Ectodermal cell (in vitro differentiated cells): ENCODE data around the gene TBCCD1.

Source experiments
- H3K27ac ChIP-seq: 2 replicates; pipeline ENCODE4 v1.7.0; 2013; ENCODE audit warnings: mild to moderate bottlenecking, low read depth, low read length; ENCODE audit not compliant: insufficient read depth, poor library complexity, severe bottlenecking
- H3K27me3 ChIP-seq: 2 replicates; pipeline ENCODE4 v1.7.0; 2013; ENCODE audit warnings: mild to moderate bottlenecking, low read length; ENCODE audit not compliant: insufficient read depth, control insufficient read depth, poor library complexity, severe bottlenecking
- H3K36me3 ChIP-seq: one replicate; pipeline ENCODE4 v1.7.0; 2013; ENCODE audit warnings: low read length; ENCODE audit not compliant: control insufficient read depth, insufficient read depth
- H3K4me1 ChIP-seq: one replicate; pipeline ENCODE4 v1.7.0; 2013; ENCODE audit warnings: low read length; ENCODE audit not compliant: control insufficient read depth, insufficient read depth
- H3K4me3 ChIP-seq: 2 replicates; pipeline ENCODE4 v1.7.0; 2013; ENCODE audit warnings: low read depth, low read length, control low read depth; ENCODE audit not compliant: insufficient read depth
- H3K9me3 ChIP-seq: 2 replicates; pipeline ENCODE4 v1.7.0; 2013; ENCODE audit warnings: mild to moderate bottlenecking, low read length, moderate library complexity; ENCODE audit not compliant: control insufficient read depth
- WGBS, 2 experiments: methylation state at CpG; one replicate each; pipeline ENCODE4 v1.1.7; 2013; ENCODE audit warnings: missing lambda C conversion rate in 2 of 2; 5-methylcytosine and 5-hydroxymethylcytosine counted together

The TBCCD1 gene

GRCh38 chr3:186552408-186553031 lies 14.6 kb downstream of the TBCCD1 start:
- H3K27me3 ChIP-seq, result no peaks in the 10 kb centered on the region
- H3K4me1 ChIP-seq, result no peaks in the 10 kb centered on the region
- H3K9me3 ChIP-seq, result no peaks in the 10 kb centered on the region
- H3K27ac ChIP-seq, result no peak overlapping the region
- 93 to 96% methylated on average over 5 of the region's 5 CpGs for WGBS, 2 experiments
- no peak overlapping the region for H3K4me3 ChIP-seq
- peaks cover 17% of the 10 kb centered on the region for H3K36me3 ChIP-seq

GRCh38 chr3:186551387-186551786 lies 15.8 kb downstream of the TBCCD1 start:
- H3K36me3 ChIP-seq, result peaks cover 17% of the 10 kb centered on the region
- no peaks in the 10 kb centered on the region for H3K4me1 ChIP-seq
- no peaks in the 10 kb centered on the region for H3K27me3 ChIP-seq
- 94% methylated on average over 6 of the region's 6 CpGs for WGBS, 2 experiments
- no peak overlapping the region for H3K4me3 ChIP-seq
- H3K27ac ChIP-seq, result no peak overlapping the region
- H3K9me3 ChIP-seq, result no peaks in the 10 kb centered on the region

- Histone ChIP-seq H3K36me3 (peaks cover 6% of the 10 kb centered on the region), H3K4me3 (no peak overlapping the region)
- WGBS, 2 experiments, result 96 to 98% methylated on average over 1 to 3 of the region's 3 CpGs
Observed at GRCh38 chr3:186549497-186549896, 17.6 kb downstream of the TBCCD1 start.

GRCh38 chr3:186544281-186544680 lies 22.9 kb downstream of the TBCCD1 start, which contains the start of gene CRYGS:
CRYGS (minus strand) TSS chr3:186544380; CDS start chr3:186544326, 54 bp downstream.
- WGBS, 2 experiments, result 91 to 95% methylated on average over 2 of the region's 2 CpGs

More at GRCh38 chr3:186549497-186549896, 17.6 kb downstream of the TBCCD1 start:
- no peaks in the 10 kb centered on the region for H3K27me3 ChIP-seq
- no peak overlapping the region for H3K27ac ChIP-seq
- no peaks in the 10 kb centered on the region for H3K4me1 ChIP-seq
- no peaks in the 10 kb centered on the region for H3K9me3 ChIP-seq

GRCh38 chr3:186540835-186541226 lies 26.3 kb downstream of the TBCCD1 start:
- H3K27me3 ChIP-seq, result no peaks in the 10 kb centered on the region
- H3K27ac ChIP-seq, result no peak overlapping the region
- 41 to 65% methylated on average over 2 of the region's 2 CpGs for WGBS, 2 experiments
- no peak overlapping the region for H3K4me3 ChIP-seq
- H3K9me3 ChIP-seq, result no peaks in the 10 kb centered on the region
- no peaks in the 10 kb centered on the region for H3K36me3 ChIP-seq
- peaks cover 8% of the 10 kb centered on the region for H3K4me1 ChIP-seq

More at GRCh38 chr3:186544281-186544680, 22.9 kb downstream of the TBCCD1 start, which contains the start of gene CRYGS:
- Histone ChIP-seq H3K27ac (no peak within 1 kb of the TSS), H3K4me3 (no peak within 1 kb of the TSS), H3K4me1 (peaks cover 8% of the 10 kb centered on the region), H3K27me3 (no peaks in the 10 kb centered on the region), H3K9me3 (no peaks in the 10 kb centered on the region), H3K36me3 (peaks cover 4% of the 10 kb centered on the region)

- 21 to 23% methylated on average over 8 of the region's 8 CpGs for WGBS, 2 experiments
- Histone ChIP-seq H3K4me3 (no peak overlapping the region), H3K27me3 (no peaks in the 10 kb centered on the region), H3K9me3 (no peaks in the 10 kb centered on the region), H3K4me1 (peaks cover 8% of the 10 kb centered on the region), H3K27ac (no peak overlapping the region), H3K36me3 (no peaks in the 10 kb centered on the region)
Observed at GRCh38 chr3:186540221-186540834, 26.8 kb downstream of the TBCCD1 start.

GRCh38 chr3:186538779-186539178 lies 28.4 kb downstream of the TBCCD1 start:
- peaks cover 8% of the 10 kb centered on the region for H3K4me1 ChIP-seq
- H3K36me3 ChIP-seq, result no peaks in the 10 kb centered on the region
- no peak overlapping the region for H3K27ac ChIP-seq
- H3K27me3 ChIP-seq, result no peaks in the 10 kb centered on the region
- 93 to 97% methylated on average over 3 of the region's 3 CpGs for WGBS, 2 experiments
- no peaks in the 10 kb centered on the region for H3K9me3 ChIP-seq
- no peak overlapping the region for H3K4me3 ChIP-seq

- Histone ChIP-seq H3K4me3 (no peak overlapping the region), H3K27ac (no peak overlapping the region), H3K27me3 (no peaks in the 10 kb centered on the region), H3K9me3 (no peaks in the 10 kb centered on the region), H3K36me3 (no peaks in the 10 kb centered on the region), H3K4me1 (peaks cover 15% of the 10 kb centered on the region)
Observed at GRCh38 chr3:186536883-186537844, 30.0 kb downstream of the TBCCD1 start.

GRCh38 chr3:186534113-186534669 lies 32.9 kb downstream of the TBCCD1 start:
- WGBS, 2 experiments, result 94 to 98% methylated on average over 6 of the region's 6 CpGs
- Histone ChIP-seq H3K4me3 (no peak overlapping the region), H3K36me3 (no peaks in the 10 kb centered on the region), H3K27ac (no peak overlapping the region), H3K9me3 (no peaks in the 10 kb centered on the region), H3K4me1 (peaks cover 25% of the 10 kb centered on the region), H3K27me3 (no peaks in the 10 kb centered on the region)
